Neural progenitor cell (in vitro differentiated cells): ENCODE data around the gene SLMAP.

Experiments
- CTCF ChIP-seq: fragments of 200-600 bp; sonication (generic); IDR thresholded peaks from 2 replicates; pipeline ENCODE4 v1.5.1; 2017; ENCODE audit warnings: antibody characterized with exemption, mild to moderate bottlenecking
- EZH2 ChIP-seq: fragments of 200-600 bp; sonication (generic); IDR thresholded peaks from 2 replicates; pipeline ENCODE4 v1.6.1; 2017; ENCODE audit warnings: antibody characterized with exemption, mild to moderate bottlenecking, moderate library complexity
- EZH2phosphoT487 ChIP-seq: fragments of 200-600 bp; sonication (generic); IDR thresholded peaks from 2 replicates; pipeline ENCODE4 v1.6.1; 2017; ENCODE audit warnings: antibody characterized with exemption

- no peak for TF ChIP-seq CTCF
- TF ChIP-seq EZH2 = no peak
- TF ChIP-seq EZH2phosphoT487 = no peak
Observed at GRCh38 chr3:57978316-57978715, 222.2 kb downstream of the SLMAP start.
